Endothelial cell (in vitro differentiated cells): ENCODE data around the gene KCNK10. TPM values are rescaled to one million over a fixed set of nuclear protein-coding genes. Genes with fewer than 3 reads are reported as not detected.

ENCODE experiments used
- DNase-seq: peaks from one replicate; pipeline ENCODE4 v3.0.0; 2021; ENCODE audit warnings: low spot score
- H3K27ac Mint-ChIP-seq: one replicate; pipeline ENCODE4 v1.8.0; 2021; ENCODE audit warnings: mixed read lengths, inconsistent platforms; ENCODE audit not compliant: unreplicated experiment
- H3K27me3 Mint-ChIP-seq: one replicate; pipeline ENCODE4 v1.8.0; 2021; ENCODE audit warnings: mild to moderate bottlenecking, moderate library complexity, mixed read lengths, inconsistent platforms; ENCODE audit not compliant: unreplicated experiment
- H3K36me3 Mint-ChIP-seq: one replicate; pipeline ENCODE4 v1.8.0; 2021; ENCODE audit warnings: mild to moderate bottlenecking, low read depth, mixed read lengths, inconsistent platforms; ENCODE audit not compliant: unreplicated experiment
- H3K4me1 Mint-ChIP-seq: one replicate; pipeline ENCODE4 v1.8.0; 2021; ENCODE audit warnings: mild to moderate bottlenecking, mixed read lengths, inconsistent platforms; ENCODE audit not compliant: unreplicated experiment
- H3K4me3 Mint-ChIP-seq: one replicate; pipeline ENCODE4 v1.8.0; 2021; ENCODE audit warnings: mild to moderate bottlenecking, mixed read lengths, inconsistent platforms; ENCODE audit not compliant: unreplicated experiment
- H3K9me3 Mint-ChIP-seq: one replicate; pipeline ENCODE4 v1.8.0; 2021; ENCODE audit warnings: mixed read lengths, inconsistent platforms; ENCODE audit not compliant: unreplicated experiment
- total RNA-seq: library from RNA; stranded (reverse); fragmentation: NEBNext Ultra II Directional; extraction: Animal tissue kit (Norgen Biotek cat#: 25700); gene quantifications from one replicate; pipeline ENCODE4 v1.2.1, GENCODE V29; 2021; ENCODE audit not compliant: unreplicated experiment
- TF ChIP-seq, protein P1 (sequence below): fragments of 200-600 bp; sonication (generic); IDR thresholded peaks from one replicate; pipeline ENCODE4 v1.5.0; 2021; ENCODE audit warnings: antibody characterized with exemption; ENCODE audit not compliant: unreplicated experiment

The KCNK10 gene
- total RNA-seq, 1 donor from 2014 or later: 2.3 TPM

DNA sequence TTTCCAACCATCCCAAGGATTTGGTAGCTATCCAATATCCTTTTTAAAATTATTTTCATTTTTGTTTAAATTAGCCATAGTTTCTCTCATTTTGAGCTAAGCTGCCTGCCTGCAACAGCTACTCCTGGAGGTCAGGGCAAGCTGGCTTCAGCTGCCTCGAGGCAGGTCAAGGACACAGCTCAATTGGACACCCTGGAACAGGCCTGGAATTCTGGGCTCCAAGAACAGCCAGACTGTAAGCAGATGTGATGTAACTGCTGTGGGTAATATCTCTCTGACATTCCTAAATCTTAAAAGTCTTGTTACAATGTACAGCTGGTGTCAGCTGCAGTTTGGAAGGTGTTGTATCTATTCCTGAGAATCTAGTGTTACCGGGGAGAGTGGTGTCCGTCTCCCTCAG, 119.8 kb downstream of the KCNK10 start:
- Mint-ChIP-seq H3K36me3 (no peaks in the 10 kb centered on the region), H3K27me3 (peaks cover 2% of the 10 kb centered on the region), H3K4me1 (peaks cover 4% of the 10 kb centered on the region), H3K27ac (no peak overlapping the region), H3K9me3 (no peaks in the 10 kb centered on the region), H3K4me3 (no peak overlapping the region)
- DNase-seq: no peak
- TF ChIP-seq, protein P1, sequence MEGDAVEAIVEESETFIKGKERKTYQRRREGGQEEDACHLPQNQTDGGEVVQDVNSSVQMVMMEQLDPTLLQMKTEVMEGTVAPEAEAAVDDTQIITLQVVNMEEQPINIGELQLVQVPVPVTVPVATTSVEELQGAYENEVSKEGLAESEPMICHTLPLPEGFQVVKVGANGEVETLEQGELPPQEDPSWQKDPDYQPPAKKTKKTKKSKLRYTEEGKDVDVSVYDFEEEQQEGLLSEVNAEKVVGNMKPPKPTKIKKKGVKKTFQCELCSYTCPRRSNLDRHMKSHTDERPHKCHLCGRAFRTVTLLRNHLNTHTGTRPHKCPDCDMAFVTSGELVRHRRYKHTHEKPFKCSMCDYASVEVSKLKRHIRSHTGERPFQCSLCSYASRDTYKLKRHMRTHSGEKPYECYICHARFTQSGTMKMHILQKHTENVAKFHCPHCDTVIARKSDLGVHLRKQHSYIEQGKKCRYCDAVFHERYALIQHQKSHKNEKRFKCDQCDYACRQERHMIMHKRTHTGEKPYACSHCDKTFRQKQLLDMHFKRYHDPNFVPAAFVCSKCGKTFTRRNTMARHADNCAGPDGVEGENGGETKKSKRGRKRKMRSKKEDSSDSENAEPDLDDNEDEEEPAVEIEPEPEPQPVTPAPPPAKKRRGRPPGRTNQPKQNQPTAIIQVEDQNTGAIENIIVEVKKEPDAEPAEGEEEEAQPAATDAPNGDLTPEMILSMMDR: no peak

DNA sequence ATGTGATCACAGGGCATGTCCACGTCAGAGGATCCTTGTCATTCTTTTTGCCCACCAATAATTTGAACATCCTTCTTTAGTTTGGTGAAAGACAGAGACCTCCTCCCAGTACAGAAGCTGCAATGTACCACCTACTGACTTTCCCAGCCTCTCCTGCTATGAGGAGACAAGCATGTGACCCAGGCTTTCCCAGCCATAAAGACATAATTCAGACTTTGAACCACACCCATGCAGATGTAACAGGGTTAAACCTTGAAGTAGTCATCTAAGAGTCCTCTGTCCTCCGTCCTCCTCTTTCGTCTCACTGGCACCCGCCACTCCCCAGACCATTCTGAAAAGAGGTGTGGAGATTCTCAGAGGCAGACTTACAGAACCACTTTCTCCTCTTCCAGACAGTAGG, 120.8 kb downstream of the KCNK10 start:
- Mint-ChIP-seq H3K9me3 (no peaks in the 10 kb centered on the region), H3K27ac (no peak overlapping the region), H3K27me3 (peaks cover 2% of the 10 kb centered on the region), H3K4me3 (no peak overlapping the region), H3K36me3 (no peaks in the 10 kb centered on the region), H3K4me1 (peaks cover 4% of the 10 kb centered on the region)
- TF ChIP-seq, protein P1: no peak
- DNase-seq: no peak

DNA sequence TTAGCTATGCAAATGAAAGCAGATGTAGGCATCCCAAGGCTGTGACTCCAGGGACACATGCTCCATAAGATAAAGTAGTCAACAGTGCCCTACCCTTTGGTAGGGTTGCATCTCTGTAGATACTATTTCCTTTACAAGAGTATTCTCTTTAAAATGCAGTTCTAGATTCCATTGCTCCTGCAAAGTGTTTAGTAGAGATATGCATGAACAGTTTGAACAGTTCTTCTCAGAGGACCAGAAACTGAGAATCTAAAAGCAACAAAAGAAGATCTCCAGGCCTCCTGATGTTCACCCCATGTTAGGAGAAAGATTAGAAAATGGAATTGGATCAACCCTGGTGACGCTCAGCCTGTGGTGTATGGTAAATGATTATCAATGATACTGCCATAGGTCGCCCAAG, 121.2 kb downstream of the KCNK10 start:
- H3K4me1 Mint-ChIP-seq: peaks cover 4% of the 10 kb centered on the region
- H3K36me3 Mint-ChIP-seq: no peaks in the 10 kb centered on the region
- no peak overlapping the region for H3K27ac Mint-ChIP-seq
- TF ChIP-seq, protein P1: no peak
- DNase-seq: no peak
- no peak overlapping the region for H3K4me3 Mint-ChIP-seq
- peaks cover 2% of the 10 kb centered on the region for H3K27me3 Mint-ChIP-seq
- H3K9me3 Mint-ChIP-seq: no peaks in the 10 kb centered on the region

DNA sequence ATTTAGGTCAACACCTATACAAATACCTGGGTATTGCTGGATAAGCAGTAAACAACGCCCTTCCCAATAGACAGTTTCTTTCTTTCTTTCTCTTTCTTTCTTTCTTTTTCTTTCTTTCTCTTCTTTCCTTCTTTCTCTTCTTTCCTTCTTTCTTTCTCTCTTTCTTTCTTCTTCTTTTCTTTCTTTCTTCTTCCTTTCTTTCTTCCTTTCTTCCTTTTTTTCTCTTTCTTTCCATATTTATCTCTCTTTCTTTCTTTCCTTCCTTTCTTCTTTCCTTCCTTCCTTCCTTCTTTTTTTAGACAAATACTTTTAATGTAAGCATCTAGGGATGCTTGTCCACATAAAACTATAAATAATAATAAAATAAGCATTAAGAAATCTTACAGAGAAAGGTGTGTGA, 123.2 kb downstream of the KCNK10 start:
- no peak overlapping the region for H3K4me3 Mint-ChIP-seq
- H3K27ac Mint-ChIP-seq: no peak overlapping the region
- no peaks in the 10 kb centered on the region for H3K36me3 Mint-ChIP-seq
- peaks cover 2% of the 10 kb centered on the region for H3K27me3 Mint-ChIP-seq
- no peak for DNase-seq
- no peaks in the 10 kb centered on the region for H3K9me3 Mint-ChIP-seq
- TF ChIP-seq, protein P1: no peak
- peaks cover 4% of the 10 kb centered on the region for H3K4me1 Mint-ChIP-seq

DNA sequence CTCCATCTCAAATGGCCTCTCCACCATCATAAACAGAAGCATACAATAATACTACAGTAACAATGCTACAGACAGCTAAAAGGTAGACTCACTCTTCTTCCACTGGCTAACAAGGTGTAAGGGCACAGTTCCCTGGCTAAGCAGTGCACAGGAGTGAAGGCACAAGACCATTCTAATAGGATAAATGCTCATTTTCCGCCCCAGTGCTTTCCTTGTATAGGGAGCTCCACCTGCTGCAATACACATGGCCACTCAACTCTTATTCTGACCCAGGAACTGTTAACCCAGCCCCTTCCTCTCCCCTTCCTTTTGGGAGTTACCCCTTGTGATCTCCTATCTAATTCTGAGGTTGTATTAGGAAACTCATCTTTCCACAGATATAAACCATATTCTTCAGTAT, 124.6 kb downstream of the KCNK10 start:
- H3K36me3 Mint-ChIP-seq: no peaks in the 10 kb centered on the region
- H3K4me1 Mint-ChIP-seq: no peaks in the 10 kb centered on the region
- no peak for DNase-seq
- H3K9me3 Mint-ChIP-seq: no peaks in the 10 kb centered on the region
- H3K27me3 Mint-ChIP-seq: peaks cover 2% of the 10 kb centered on the region
- H3K4me3 Mint-ChIP-seq: no peak overlapping the region
- TF ChIP-seq, protein P1: no peak
- H3K27ac Mint-ChIP-seq: no peak overlapping the region
